Fibroblast of skin of back (primary cell): ENCODE data around the gene GNE.

Source experiments
- DNase-seq: peaks from one replicate; pipeline ENCODE4 v3.0.0-alpha.2; 2013

The GNE gene

GRCh38 chr9:36164989-36165388 lies 93.3 kb downstream of the GNE start:
- no peak for DNase-seq
